VCaP (cell line): ENCODE results near the gene HTR4.

Source experiments
- H3K27ac ChIP-seq: fragments of 450-650 bp; 2 replicates; pipeline ENCODE4 v1.5.1; 2017
- CTCF ChIP-seq: fragments of 450-650 bp; conservative IDR thresholded peaks from 2 replicates; pipeline ENCODE4 v1.5.1; 2017; ENCODE audit warnings: mild to moderate bottlenecking, moderate library complexity

The HTR4 gene

GRCh38 chr5:148556835-148557234 lies 97.5 kb downstream of the HTR4 start:
- H3K27ac ChIP-seq, result no peak overlapping the region
- no peak for TF ChIP-seq CTCF

- no peak for TF ChIP-seq CTCF
- H3K27ac ChIP-seq, result no peak overlapping the region
Measured at GRCh38 chr5:148554621-148555020, 99.7 kb downstream of the HTR4 start.

- H3K27ac ChIP-seq, result no peak overlapping the region
- TF ChIP-seq CTCF, result no peak
Measured at GRCh38 chr5:148543727-148544126, 110.6 kb downstream of the HTR4 start.

GRCh38 chr5:148542812-148543211 lies 111.5 kb downstream of the HTR4 start:
- no peak overlapping the region for H3K27ac ChIP-seq
- TF ChIP-seq CTCF, result no peak

GRCh38 chr5:148541054-148541835 lies 113.1 kb downstream of the HTR4 start:
- no peak for TF ChIP-seq CTCF
- H3K27ac ChIP-seq, result no peak overlapping the region

- TF ChIP-seq CTCF, result no peak
- no peak overlapping the region for H3K27ac ChIP-seq
Measured at GRCh38 chr5:148540647-148541046, 113.7 kb downstream of the HTR4 start.

GRCh38 chr5:148539851-148540250 lies 114.5 kb downstream of the HTR4 start:
- no peak for TF ChIP-seq CTCF

More at GRCh38 chr5:148539851-148540250, 114.5 kb downstream of the HTR4 start:
- no peak overlapping the region for H3K27ac ChIP-seq
